HFF-Myc (cell line): ENCODE results near the gene ALLC.

Source experiments
- DNase-seq: peaks from one replicate; pipeline ENCODE4 v3.0.0-alpha.2; 2011; ENCODE audit warnings: low read depth; ENCODE audit errors: extremely low read depth
- H3K4me3 ChIP-seq: replicated peaks from 2 replicates; pipeline ENCODE4 v1.5.1; 2011; ENCODE audit warnings: low read depth, mild to moderate bottlenecking, control low read depth, low read length
- TF ChIP-seq, protein P1 (sequence below): IDR thresholded peaks from 2 replicates; pipeline ENCODE4 v1.5.1; 2012; ENCODE audit warnings: mild to moderate bottlenecking, low read depth, low read length, control low read depth; ENCODE audit errors: missing control alignments

Gene ALLC

GRCh38 chr2:3627500-3628100 is 30.4 kb upstream of the ALLC start:
- TF ChIP-seq, protein P1, sequence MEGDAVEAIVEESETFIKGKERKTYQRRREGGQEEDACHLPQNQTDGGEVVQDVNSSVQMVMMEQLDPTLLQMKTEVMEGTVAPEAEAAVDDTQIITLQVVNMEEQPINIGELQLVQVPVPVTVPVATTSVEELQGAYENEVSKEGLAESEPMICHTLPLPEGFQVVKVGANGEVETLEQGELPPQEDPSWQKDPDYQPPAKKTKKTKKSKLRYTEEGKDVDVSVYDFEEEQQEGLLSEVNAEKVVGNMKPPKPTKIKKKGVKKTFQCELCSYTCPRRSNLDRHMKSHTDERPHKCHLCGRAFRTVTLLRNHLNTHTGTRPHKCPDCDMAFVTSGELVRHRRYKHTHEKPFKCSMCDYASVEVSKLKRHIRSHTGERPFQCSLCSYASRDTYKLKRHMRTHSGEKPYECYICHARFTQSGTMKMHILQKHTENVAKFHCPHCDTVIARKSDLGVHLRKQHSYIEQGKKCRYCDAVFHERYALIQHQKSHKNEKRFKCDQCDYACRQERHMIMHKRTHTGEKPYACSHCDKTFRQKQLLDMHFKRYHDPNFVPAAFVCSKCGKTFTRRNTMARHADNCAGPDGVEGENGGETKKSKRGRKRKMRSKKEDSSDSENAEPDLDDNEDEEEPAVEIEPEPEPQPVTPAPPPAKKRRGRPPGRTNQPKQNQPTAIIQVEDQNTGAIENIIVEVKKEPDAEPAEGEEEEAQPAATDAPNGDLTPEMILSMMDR: no peak
- H3K4me3 ChIP-seq: no peak overlapping the region
- no peak for DNase-seq

- TF ChIP-seq, protein P1: no peak
- H3K4me3 ChIP-seq: no peak overlapping the region
- DNase-seq: no peak
Measured at GRCh38 chr2:3628241-3628679, 29.7 kb upstream of the ALLC start.

DNA sequence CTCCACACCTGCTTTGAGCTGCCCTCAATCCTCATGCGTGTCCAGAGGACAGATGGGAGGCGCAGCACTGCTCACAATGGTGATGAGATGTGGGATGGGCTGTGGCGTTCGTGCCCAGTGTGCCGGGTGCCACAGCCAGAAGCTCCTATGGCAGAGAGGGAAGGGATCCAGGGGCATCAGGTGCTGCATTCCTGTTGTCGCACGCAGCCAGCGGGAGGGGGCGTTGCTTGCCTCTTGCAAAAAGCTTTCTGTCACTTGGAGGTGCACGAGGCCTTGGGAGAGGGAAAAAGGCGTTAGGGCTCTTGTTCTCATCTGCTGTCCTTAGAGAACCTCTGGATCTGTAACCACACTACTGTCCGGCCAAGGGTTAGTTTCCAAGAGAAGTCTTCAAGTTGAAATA is 29.2 kb upstream of the ALLC start:
- TF ChIP-seq, protein P1: peak; percentile 29
- no peak for DNase-seq
- H3K4me3 ChIP-seq: no peak overlapping the region

DNA sequence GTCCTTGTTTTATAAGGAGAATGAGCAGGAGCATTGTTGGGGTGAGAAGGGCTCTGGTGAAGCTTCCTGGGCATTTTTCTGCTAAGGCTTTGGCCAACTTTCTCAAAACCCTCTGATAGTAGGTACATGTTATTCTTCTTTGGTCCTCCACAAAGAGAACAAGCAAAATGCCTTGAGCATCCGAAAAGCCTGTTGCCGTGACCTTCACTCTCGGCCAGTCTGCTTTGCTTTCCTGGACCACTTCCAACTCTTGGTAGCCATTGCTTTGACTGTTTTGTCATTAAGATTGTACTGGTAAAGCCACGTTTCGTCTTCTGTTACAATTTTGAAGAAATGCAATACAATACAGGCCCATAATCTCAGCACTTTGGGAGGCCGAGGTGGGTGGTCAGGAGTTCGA is 27.4 kb upstream of the ALLC start:
- TF ChIP-seq, protein P1: no peak
- DNase-seq: no peak
- no peak overlapping the region for H3K4me3 ChIP-seq

GRCh38 chr2:3631161-3631850 is 26.7 kb upstream of the ALLC start:
- DNase-seq: no peak
- H3K4me3 ChIP-seq: no peak overlapping the region
- TF ChIP-seq, protein P1: no peak

DNA sequence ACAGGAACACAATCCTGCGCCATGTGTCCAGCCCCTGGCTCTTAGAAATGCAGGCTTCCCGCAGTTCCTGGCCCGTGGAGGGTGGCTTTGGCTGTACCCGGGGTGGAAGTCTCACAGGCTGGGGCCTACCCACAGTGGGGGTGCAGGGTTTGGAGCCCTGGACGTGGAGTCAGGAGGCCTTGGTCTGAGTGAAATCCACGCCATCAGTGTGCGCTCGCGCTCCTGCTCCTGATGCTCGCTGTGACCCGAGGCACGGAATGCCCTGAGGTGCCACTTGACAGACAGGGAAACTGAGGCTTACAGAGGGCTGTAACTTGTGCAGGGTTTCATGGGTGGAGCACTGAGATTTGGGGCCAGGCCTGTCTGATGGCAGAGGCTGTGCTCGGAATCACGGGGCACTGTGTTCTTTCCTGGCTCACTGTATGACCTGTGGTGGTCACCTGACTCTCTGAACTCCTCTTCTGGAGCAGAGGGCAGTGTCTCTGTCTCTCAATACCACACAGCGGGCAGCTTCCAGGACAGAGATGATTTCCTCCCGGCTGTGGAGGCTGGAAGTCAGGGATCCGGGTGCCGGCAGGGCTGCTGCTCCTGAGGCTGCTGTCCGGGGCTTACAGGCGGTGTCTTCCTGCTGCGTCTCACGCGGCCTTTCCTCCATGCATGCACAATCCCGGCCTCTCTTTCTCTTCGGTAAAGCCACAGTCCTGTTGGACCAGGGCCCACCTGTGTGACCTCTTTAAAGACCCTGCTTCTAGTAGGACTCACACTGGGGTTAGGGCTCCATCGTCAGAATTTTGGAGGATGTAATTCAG is 25.9 kb upstream of the ALLC start:
- no peak overlapping the region for H3K4me3 ChIP-seq
- TF ChIP-seq, protein P1: no peak
- DNase-seq: no peak
